GOT3 (cell line): Measurements from ENCODE around the gene SESTD1.
"Not testable (repeated sequence)": the region's sequence is repeated elsewhere in the genome, so short reads cannot be mapped to it uniquely, and the experiment has no call there.

Source experiments
- DNase-seq: peaks from one replicate; lab custom pipeline; 2025; ENCODE audit warnings: mixed read lengths; lab: John Stamatoyannopoulos, UW

Gene SESTD1

DNA sequence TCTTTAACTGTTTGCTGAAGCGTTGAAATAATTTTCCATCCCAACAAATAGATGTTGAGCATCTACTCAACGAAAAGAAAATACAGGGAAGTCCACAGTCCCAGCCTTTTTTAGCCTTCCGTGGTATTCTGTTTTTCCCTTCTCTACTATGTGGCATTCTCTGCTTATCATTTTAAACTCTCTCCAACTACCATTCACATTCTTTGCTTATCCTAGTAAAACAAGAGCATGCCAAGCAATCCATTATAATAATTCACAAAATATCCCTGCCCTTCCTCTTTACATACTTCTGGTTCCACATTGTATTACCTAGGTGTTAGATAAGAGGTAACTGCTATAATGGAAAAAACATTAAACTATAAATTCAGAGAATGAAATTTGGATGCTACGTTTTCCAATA, 1.6 kb upstream of the SESTD1 start:
- no peak for DNase-seq

DNA sequence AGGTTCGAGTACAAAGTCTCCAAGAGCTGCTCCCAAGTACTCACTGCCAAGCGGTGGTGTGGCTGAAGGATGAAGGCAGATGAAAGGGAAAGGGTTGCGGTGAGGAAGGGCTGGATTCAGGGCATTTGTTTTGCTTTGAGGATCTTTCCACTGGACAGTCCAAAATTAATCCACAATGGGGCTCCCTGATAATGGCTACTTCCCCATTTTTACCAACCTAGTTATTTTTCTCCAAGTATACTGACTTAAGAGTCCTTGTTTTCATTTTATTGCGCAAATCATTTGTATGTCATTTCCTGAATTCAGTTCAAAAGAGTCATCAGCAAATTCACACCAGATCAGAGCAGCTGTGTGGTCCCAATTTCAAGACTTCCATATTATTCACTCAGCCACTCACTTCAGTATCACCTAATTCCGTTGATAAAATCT, 464 bp upstream of the SESTD1 start:
- no peak for DNase-seq

DNA sequence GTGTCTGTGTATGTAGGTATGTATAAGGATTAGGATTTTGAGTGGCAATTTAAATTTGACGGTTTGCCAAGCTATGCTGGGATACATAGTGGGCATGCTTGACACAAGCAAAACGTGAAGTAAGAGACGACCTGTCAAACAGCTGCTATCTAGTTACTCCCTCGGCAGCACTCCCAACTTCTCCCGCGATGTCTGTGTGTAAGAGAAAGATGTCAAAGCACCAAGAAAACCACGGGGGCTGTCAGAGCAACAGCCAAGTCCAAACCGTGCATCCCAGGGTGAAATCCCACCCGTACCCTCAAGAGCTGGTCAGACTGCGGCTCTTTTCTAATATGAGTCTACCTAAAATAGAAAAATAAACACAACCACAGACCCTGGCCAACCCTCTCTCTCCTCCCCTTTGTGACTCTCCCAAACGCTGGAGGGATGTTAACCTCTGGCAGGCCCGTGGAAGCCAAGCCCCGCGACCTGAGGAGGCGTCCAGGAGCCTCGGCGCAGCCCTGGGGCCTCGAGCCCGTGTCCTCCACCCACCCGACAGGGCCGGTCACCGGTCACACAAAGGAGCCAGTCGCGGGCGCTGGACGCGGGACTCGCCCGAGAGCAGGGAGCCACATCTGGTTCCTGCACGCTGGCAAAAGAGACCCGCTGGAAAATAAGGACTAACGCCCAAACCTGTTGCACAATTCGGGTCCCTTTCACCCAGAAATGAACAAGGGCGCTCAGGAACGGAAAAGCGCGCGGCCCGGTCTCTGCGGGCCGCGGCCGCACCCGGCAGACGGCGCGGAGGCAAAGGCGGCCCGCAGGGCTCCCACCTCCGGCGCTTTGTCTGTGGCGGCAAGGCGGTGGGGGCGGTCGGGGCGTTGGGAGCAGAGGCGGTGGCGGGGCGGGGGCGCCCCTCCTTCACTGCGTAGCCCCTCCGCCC, 925 bp downstream of the SESTD1 start:
- DNase-seq: no peak

DNA sequence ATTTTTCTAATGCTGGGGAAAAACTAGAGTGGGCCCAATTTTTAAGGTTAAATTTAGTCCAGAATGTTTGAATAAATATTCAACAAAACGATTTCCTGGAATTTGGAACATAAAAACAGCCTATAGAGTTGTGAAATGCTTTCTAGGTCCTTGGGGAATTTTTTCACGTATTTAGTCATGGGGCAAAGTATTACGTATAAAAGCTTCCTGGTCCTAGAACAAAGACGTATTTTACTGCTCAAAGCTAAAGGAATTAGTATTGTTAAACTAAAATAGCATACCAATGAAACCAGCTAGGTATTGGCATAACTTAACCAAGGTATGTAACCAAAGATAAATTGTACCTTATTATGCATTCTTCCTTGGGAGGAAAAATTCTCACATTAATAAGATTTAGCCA, 1.6 kb downstream of the SESTD1 start:
- DNase-seq: no peak

DNA sequence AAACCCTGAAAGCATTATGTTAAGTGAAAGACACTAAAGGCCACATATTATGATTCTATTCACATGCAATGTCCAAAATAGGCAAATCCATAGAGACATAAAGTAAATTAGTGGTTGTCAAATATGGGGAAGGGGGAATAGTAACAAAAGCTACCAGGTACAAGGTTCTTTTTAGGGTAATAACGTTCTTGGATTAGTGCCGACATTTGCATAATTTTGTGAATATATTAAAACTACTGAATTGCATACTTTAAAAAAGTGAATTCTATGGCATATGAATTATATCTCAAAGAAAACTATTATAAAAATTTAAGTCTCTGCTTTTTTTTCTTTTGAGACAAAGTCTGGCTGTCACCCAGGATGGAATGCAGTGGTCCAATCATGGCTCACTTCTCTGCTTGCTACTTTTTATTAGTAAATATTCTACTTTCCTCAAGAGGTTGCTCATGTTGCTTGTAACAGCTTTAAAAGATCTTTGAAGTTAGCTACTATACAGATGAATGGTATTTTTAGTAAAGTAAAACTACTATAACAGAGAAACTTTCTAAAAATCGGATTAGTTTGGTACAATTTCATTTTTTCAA, 2.5 kb downstream of the SESTD1 start:
- DNase-seq: no peak

DNA sequence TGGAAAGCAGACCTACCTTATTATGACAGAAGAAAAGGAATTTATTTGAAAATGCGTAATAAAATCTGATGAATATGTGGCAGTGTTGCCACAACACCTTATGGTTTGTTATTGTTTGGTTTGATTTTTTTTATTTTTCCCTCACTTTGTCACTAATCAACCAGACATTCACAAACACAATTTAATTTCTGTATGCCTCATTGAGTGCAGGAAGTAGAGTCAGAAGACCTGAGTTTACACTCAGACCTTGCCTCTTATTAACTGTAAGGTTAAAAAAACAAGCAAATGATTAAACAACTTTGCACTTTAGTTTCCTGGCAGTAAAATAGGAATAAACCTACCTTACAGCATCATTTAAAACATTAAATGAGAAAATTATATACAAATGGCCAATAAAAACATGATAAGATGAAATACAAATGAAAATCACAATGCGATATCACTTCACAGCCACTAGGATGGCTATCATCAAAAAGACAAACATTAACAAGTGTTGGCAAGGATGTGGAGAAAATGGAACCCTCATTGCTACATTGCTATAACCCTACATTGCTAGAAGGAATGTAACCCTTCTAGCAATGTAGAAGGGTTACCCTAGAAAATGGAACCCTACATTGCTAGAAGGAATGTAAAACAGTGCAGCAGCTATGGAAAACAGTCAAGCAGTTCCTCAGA, 3.3 kb downstream of the SESTD1 start:
- no peak for DNase-seq

DNA sequence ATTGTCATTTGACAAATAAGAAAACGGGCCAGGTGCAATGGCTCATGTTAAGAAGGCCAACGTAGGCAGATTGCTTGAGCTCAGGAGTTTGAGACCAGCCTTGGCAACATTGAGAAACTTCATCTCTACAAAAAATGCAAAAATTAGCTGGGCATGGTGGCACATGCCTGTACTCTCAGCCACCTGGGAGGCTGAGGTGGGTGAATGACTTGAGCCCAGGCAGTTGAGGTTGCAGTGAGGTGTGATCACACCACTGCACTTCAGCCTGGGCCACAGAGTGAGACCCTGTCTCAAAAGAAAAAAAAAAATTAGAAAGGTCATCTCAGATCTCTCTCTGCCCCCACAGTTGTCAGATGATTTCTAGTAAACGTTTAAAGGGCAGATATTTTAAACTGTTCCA, 4.4 kb downstream of the SESTD1 start:
- no peak for DNase-seq

DNA sequence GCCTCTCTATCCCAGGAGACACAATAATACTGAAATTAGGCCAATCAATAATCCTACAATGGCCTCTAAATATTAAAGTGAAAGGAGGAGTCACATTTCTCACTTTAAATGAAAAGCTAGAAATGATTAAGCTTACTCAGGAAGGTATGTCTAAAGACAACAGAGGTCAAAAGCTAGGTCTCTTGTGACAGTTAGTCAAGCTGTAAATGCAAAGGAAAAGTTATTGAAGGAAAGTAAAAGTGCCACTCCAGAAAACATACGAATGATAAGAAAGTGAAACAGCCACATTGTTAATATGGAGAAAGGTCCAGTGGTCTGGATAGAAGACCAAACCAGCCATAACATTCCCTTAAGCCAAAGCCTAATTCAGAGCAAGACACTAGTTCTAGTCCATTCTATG, 9.5 kb downstream of the SESTD1 start:
- no peak for DNase-seq

DNA sequence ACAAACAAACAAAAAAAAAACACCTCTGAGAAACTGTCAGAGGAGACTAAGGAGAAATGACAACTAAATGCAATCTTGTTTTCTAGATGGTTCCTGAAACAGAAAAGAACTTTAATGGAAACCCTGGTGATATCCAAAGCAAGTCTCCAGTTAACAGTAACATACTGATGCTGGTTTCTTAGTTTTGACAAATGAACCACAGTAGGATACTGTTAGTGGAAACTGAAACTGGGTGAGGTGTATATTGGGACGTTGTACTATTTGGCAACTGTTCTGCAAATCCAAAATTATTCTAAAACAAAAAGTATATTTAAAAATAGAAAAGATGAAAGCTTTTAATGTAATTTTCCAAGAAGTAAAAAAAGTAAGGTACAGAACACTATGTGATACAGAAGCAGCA, 11.4 kb downstream of the SESTD1 start:
- DNase-seq: no peak

DNA sequence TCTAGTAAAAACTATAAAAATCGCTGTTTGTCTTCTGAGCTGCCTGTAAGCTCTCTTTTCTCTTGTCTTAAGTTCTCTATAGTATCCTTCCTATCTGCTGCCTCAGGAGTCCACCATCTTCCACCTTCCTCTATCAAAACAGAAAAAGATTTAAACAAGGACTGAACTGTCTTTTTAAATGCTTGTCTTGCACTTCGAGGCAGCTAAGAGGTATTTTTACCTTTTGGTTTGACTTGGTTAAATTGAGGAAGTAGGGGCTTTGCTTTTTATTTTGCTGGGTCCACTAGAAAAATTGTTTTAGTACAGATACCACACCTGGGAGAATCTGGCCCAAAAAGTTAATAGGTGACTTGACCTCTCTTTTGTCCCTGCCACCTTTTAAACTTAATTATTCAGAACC, 12.2 kb downstream of the SESTD1 start:
- DNase-seq: no peak

DNA sequence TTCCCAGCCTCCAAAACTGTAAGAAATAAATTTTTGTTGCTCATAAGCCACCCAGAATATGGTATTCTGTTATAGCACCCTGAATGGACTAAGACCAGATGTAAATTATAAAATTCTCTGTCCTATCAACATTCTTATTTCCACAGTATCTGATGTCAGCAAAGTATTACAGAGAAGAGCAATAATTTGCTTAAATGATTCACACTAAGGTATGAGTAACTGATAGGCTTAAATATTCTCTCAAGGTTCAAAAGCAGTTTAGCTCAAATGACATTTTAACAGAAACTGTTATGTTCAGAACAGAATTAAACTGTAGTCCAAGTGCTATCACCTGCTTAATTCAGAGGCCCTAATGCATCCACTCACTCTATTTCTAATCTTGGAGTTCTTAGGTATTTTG, 12.8 kb downstream of the SESTD1 start:
- no peak for DNase-seq

DNA sequence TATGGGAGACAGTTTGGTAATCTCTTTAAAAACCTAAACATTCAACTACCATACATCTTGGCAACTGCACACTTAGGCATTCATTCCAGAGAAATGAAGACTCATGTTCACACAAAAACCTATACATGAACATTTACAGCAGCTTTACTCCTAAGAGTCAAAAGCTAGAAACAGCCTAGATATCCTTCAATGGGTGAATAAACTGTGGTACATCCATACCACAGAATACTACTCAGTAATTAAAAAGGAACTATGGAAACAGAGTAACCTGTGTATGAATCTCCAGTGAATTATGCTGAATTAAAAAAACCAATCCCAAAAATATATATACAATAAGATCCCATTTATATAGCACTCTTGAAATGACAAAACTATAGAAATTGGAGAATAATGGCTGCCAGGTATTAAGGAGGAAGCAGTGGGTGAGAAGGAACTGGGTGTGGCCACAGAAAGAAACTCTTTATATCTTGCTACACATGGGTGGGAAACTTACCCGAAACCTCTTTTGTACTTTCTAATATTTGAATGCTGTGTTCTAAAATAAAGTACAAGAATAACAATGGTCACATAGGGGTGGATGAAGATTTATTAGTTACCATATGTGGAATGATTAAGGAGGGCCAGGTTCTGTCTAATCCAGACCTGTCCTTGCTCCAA, 13.7 kb downstream of the SESTD1 start:
- no peak for DNase-seq

DNA sequence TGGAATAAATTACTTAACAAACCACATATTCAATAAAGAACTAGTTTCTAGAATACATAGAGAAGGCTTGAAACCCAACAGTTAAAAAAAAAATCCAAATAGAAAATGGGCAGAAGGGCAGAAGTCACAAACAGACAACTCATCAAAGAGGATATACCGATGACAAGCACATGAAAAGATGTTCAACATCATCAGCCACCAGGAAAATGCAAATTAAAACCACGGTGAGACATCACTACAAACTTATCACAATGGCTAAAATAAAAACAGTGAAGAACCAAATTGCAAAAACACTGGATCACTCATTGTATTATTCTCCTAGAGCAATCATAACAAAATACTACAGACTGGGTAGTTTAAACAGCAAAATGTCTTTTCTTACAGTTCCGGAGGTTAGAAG, 14.5 kb downstream of the SESTD1 start:
- DNase-seq: no peak

DNA sequence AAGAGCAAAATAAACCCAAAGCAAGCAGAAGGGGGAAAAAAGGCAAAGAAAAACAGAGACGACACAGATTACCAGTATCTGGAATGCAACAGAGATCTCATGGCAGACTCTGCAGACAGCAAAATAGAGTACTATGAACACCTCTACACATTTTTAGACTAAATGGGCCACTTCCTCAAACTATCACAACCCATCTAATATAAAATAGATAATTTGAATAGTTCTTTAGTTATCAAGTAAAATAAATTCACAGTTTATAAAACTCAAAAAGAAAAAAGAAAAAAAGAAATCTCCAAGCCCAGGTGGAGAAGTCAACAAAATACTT, 16.6 kb downstream of the SESTD1 start:
- no peak for DNase-seq

DNA sequence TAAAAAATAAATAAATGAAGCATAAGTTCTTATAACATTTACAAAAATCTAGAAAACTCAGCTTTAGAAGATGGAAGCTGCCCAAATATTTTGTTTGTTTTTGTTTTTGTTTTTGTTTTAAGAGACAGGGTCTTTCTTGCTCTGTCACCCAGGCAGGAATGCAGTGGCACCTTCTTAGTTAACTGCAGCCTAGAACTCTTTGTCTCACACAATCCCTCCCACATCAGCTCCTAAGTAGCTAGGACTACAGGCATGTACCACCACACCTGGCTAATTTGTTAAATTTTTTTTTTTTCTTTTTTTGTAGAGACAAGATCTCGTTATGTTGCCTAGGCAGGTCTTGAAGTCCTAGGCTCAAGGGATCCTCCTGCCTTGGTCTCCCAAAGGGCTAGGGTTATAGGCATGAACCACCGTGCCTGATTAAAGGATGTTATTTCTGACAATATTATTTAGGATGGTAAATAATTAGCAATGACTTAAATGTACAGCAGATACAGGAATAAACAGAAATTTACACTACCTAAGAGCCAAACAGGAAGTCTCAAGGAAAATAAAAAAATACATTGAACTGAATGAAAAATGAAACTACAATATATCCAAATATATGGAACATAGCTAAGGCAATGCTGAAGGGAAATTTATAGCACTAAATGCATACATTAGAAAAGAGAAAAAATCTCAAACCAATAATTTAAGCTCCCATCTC, 17.2 kb downstream of the SESTD1 start:
- DNase-seq: no peak

DNA sequence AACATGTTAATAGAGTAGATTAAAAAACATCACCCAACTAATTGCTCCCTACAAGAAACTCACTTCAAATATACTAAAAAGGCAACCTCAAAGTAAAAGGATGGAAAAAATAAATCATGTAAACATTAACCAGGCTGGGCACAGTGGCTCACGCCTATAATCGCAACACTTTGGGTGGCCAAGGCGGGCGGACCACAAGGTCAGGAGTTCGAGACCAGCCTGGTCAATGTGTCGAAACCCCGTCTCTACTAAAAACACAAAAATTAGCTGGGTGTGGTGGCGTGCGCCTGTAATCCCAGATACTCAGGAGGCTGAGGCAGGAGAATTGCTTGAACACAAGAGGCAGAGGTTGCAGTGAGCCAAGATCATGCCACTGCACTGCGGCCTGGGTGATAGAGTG, 18.8 kb downstream of the SESTD1 start:
- DNase-seq: not testable (repeated sequence)

DNA sequence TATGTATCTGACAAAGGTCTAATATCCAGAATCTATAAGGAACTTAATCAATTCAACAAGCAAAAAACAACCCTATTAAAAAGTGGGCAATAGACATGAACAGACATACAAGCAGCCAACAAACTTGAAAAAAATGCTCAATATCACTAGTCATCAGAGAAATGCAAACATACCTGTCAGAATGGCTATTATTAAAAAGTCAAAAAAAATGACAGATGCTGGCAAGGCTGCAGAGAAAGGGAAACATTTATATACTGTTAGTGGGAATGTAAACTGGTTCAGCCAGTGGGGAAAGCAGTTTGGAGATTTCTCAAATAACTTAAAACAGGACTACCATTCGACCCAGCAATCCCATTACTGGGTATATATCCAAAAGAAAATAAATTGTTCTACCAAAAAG, 21.6 kb downstream of the SESTD1 start:
- no peak for DNase-seq

DNA sequence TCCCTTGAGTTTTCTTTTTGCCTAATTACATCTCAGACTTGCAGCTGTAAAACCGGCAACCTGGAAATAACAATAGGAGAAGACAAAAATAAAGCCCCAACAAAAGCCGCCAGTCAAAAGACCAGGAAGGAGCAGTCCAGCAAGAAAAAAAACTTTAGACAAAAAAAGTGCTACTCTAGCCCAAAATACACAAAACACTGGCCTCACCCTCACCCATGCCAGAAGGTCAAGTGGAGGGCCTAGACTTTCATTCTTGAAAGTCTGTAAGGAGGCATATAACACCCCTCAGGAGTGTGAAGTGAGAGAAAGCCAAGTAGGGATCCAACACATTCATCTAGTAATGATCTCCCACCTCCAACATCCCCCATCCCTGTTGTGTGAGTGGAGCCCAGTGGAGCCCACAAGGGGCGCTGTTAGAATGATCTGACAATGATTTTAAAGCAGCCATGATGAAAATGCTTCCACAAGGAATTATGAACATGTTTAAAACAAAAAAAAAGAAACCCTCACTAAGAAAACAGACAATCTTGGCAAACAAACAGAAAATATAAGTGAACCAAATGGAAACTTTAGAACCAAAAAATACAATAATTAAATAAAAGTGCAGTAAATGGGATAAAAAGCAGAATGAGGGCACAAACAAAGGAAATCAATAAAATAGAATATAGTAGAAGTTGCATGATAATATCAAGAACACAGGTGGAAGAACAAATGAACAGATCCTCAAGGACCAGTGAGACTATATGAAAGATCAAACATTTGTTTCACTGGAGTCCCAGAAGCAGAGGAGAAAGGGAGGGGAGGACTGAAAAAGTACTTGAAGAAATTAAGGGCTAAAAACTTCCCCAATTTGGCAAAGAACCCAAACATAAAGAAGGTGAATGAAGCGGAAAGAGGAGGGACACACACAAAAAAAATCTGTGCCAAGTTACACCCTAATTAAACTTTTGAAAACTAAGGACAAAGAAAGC, 23.9 kb downstream of the SESTD1 start:
- no peak for DNase-seq

DNA sequence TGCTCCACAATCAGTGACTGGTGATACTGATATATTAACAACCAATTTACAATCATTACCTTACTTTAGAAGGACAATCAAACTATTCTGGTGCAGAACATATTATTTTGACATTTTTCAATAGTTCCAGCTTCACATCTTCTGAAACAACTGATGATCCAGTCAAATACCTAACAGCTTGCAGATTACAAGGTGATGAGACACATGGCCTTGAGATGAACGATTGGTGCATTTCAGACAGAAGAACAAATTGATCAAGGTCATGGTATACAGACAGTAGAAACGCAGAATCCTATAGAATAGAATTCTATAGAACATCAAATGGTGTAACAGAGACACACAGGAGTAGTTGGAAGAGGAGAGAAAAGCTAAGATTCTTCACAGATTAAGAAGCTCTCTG, 24.8 kb downstream of the SESTD1 start:
- no peak for DNase-seq

DNA sequence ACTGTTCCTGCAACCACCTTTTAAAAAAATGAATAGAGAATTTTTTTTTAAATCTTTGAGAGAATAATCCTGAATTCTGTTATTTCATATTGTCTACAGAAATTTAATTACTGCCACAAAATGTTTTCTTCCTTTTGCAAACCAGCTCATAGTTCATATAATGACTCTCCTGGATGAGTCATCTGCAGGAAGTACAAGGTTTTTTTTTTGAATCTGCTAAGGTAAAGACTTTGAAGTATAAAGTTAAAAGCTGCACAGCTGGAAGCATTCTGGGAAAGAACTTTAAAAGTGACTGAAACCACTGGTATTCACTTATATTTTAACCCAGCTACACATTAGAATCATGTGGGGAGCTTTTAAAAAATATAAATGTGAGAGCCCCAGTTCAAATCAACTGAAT, 25.4 kb downstream of the SESTD1 start:
- DNase-seq: no peak

DNA sequence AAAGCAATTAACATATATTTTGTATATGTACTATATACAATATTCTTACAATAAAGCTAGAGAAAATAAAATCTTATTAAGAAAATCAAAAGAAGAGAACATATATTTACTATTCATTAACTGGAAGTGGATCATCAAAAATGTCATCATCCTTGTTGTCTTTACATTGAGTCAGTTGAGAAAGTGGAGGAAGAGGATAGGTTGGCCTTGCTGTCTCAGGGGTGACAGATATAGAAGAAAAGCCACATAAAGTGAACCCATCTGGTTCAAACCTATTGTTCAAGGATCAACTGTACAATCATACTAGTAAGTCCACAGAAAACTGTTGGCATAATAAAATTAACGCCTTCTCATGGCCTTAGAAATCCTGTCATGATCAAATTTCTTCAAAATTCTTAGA, 26.6 kb downstream of the SESTD1 start:
- no peak for DNase-seq
